Left colon (tissue), 2 donors: ENCODE measurements around the gene NT5C1A. TPM values are rescaled to one million over a fixed set of nuclear protein-coding genes. Genes with fewer than 3 reads are reported as not detected.
A peak's percentile ranks its signal among the peaks of the same experiment; 100 is the strongest.

Experiments used
- ATAC-seq: fragments of 200-7000 bp; cut with Tn5 transposase; one replicate; pipeline ENCODE4 v1.9.1; 2020; ENCODE audit warnings: mild to moderate bottlenecking, moderate library complexity
- DNase-seq, 2 donors: peaks; one replicate each; pipeline ENCODE4 v3.0.0-alpha.2; 2020
- intact Hi-C, 2 donors: fragments of 100-400 bp; cut with DNase I in 1 of 2; cut with micrococcal nuclease in 1 of 2; formaldehyde crosslinking; loops; one replicate each; pipeline versions ENCODE4 v1.11.2 to v1.14.0; 2022; cut with DNase I, micrococcal nuclease
- total RNA-seq, 2 donors: library from RNA; stranded (reverse); fragmentation: NEBNext Ultra II Directional; extraction: Animal tissue kit (Norgen Biotek cat#: 25700); gene quantifications; one replicate each; pipeline ENCODE4 v1.2.1, GENCODE V29; 2021
- donor health status: DM: no; HTN: no; CAD: no.
- donor health status: DM: yes; HTN: yes; CAD: no.

The NT5C1A gene
- total RNA-seq, 2 donors from 2014 or later = not detected

- peak; percentile 20 to 53 for DNase-seq
- ATAC-seq = peak; percentile 13
- intact Hi-C loops = no loop called here
These were observed 46.2 kb downstream of the NT5C1A start for GRCh38 chr1:39625462-39626273.

GRCh38 chr1:39625009-39625408, 46.9 kb downstream of the NT5C1A start:
- ATAC-seq (no peak), DNase-seq (no peak)
- intact Hi-C loops = no loop called here

- ATAC-seq = no peak
- intact Hi-C loops = no loop called here
- no peak for DNase-seq
These were observed 48.9 kb downstream of the NT5C1A start for GRCh38 chr1:39623053-39623452.

- ATAC-seq (no peak), DNase-seq (no peak)
- intact Hi-C loops = no loop called here
These were observed 49.5 kb downstream of the NT5C1A start for GRCh38 chr1:39622427-39622826.

- DNase-seq (no peak), ATAC-seq (no peak)
- intact Hi-C loops = no loop called here
These were observed 51.2 kb downstream of the NT5C1A start for GRCh38 chr1:39620659-39621165.

- ATAC-seq (no peak), DNase-seq (no peak)
- intact Hi-C loops = no loop called here
These were observed 54.3 kb downstream of the NT5C1A start for GRCh38 chr1:39617488-39618049.

- DNase-seq = no peak
- intact Hi-C loops = no loop called here
- ATAC-seq = no peak
These were observed 56.7 kb downstream of the NT5C1A start for GRCh38 chr1:39615086-39615673.

- intact Hi-C loops = no loop called here
- no peak for DNase-seq
- no peak for ATAC-seq
These were observed 57.4 kb downstream of the NT5C1A start for GRCh38 chr1:39614488-39614887.

- intact Hi-C loops = no loop called here
- no peak for ATAC-seq
These were observed 58.7 kb downstream of the NT5C1A start for GRCh38 chr1:39613250-39613649.

GRCh38 chr1:39609618-39610331, 62.1 kb downstream of the NT5C1A start:
- DNase-seq (peak; percentile 40 to 69), ATAC-seq (peak; percentile 51)
- intact Hi-C loops = loop anchor here (5.0 to 10.0 kb wide), 2 partner anchors 45 to 108 kb away; no protein-coding TSS in a partner anchor

More at GRCh38 chr1:39613250-39613649, 58.7 kb downstream of the NT5C1A start:
- no peak for DNase-seq

Other genes starting within 250 kb of the NT5C1A start
- 1 to 10 TPM; 4.4 to 6.8 TPM for gene BMP8A, start 180.5 kb downstream of the NT5C1A start, total RNA-seq
- gene PABPC4, start 95.3 kb downstream of the NT5C1A start, total RNA-seq = 100 to 1,000 TPM; 127 to 131 TPM
- 1 to 10 TPM; 1.3 to 1.9 TPM for gene HEYL, start 32.5 kb downstream of the NT5C1A start, total RNA-seq
- gene HPCAL4, start 19.3 kb upstream of the NT5C1A start, total RNA-seq = under 1 TPM in 1 of 2 donors, not detected in 1; 0.06 TPM
- 10 to 100 TPM; 33.5 to 38.4 TPM for gene PPIE, start 66.8 kb upstream of the NT5C1A start, total RNA-seq
- gene OXCT2, start 99.2 kb upstream of the NT5C1A start, total RNA-seq = 1 to 10 TPM; 1.4 to 3.0 TPM
- gene BMP8B, start 116.8 kb upstream of the NT5C1A start, total RNA-seq = 10 to 100 TPM; 11.1 to 20.2 TPM
- 10 to 100 TPM; 12.1 to 17.0 TPM for gene TRIT1, start 211.4 kb upstream of the NT5C1A start, total RNA-seq
- gene MYCL, start 229.8 kb upstream of the NT5C1A start, total RNA-seq = 10 to 100 TPM; 13.7 to 15.4 TPM